Neural cell (in vitro differentiated cells): Measurements from ENCODE around the gene ASB4.

Source experiments
- CTCF ChIP-seq: fragments of 450-650 bp; IDR thresholded peaks from 2 replicates; pipeline ENCODE4 v1.5.1; 2014; ENCODE audit warnings: antibody characterized with exemption, mild to moderate bottlenecking, moderate library complexity; ENCODE audit not compliant: poor library complexity, severe bottlenecking
- EP300 ChIP-seq: fragments of 450-650 bp; conservative IDR thresholded peaks from 2 replicates; pipeline ENCODE4 v1.6.1; 2014; ENCODE audit warnings: antibody characterized with exemption, mild to moderate bottlenecking, moderate library complexity; ENCODE audit not compliant: poor library complexity, severe bottlenecking
- POLR2AphosphoS5 ChIP-seq: IDR thresholded peaks from 2 replicates; pipeline ENCODE4 v1.6.1; 2012
- RAD21 ChIP-seq: fragments of 450-650 bp; conservative IDR thresholded peaks from 2 replicates; pipeline ENCODE4 v1.6.1; 2014; ENCODE audit warnings: antibody characterized with exemption, mild to moderate bottlenecking, moderate library complexity
- REST ChIP-seq: IDR thresholded peaks from 2 replicates; pipeline ENCODE4 v1.6.1; 2012; ENCODE audit warnings: borderline replicate concordance

- TF ChIP-seq CTCF, result no peak
- no peak for TF ChIP-seq RAD21
- TF ChIP-seq REST, result no peak
- TF ChIP-seq EP300, result no peak
- no peak for TF ChIP-seq POLR2AphosphoS5
These were observed 57.6 kb downstream of the ASB4 start for GRCh38 chr7:95543312-95543711.
